Activated T-cell treated with anti-CD3 and anti-CD28 coated beads for 24 hours (primary cell): ENCODE measurements around the gene OXSM.

Experiments used
- DNase-seq: peaks from one replicate; pipeline ENCODE4 v3.0.0-alpha.2; 2020; ENCODE audit warnings: low read depth

Gene OXSM

GRCh38 chr3:25789596-25790556 is at the start of gene OXSM:
Gene OXSM, plus strand, starts transcription at chr3:25790090. Its CDS starts 931 bp downstream, at chr3:25791021.
- peak; percentile 92 for DNase-seq

- no peak for DNase-seq
Observed at GRCh38 chr3:25744470-25744869, 45.4 kb upstream of the OXSM start.

GRCh38 chr3:25747033-25747432 is 42.9 kb upstream of the OXSM start:
- DNase-seq, result no peak

GRCh38 chr3:25748189-25748588 is 41.7 kb upstream of the OXSM start:
- no peak for DNase-seq

GRCh38 chr3:25749031-25749581 is 40.8 kb upstream of the OXSM start:
- DNase-seq, result no peak

GRCh38 chr3:25751048-25751447 is 38.8 kb upstream of the OXSM start:
- no peak for DNase-seq

- no peak for DNase-seq
Observed at GRCh38 chr3:25751725-25752124, 38.2 kb upstream of the OXSM start.

- DNase-seq, result no peak
Observed at GRCh38 chr3:25768851-25769250, 21.0 kb upstream of the OXSM start.

GRCh38 chr3:25775936-25776335 is 14.0 kb upstream of the OXSM start:
- no peak for DNase-seq

- DNase-seq, result no peak
Observed at GRCh38 chr3:25780618-25781017, 9.3 kb upstream of the OXSM start.

GRCh38 chr3:25781145-25781757 is 8.6 kb upstream of the OXSM start:
- DNase-seq, result no peak

GRCh38 chr3:25781758-25782594 is 7.9 kb upstream of the OXSM start:
- DNase-seq, result no peak

GRCh38 chr3:25782636-25782937 is 7.3 kb upstream of the OXSM start:
- no peak for DNase-seq

- peak; percentile 80 for DNase-seq
Observed at GRCh38 chr3:25782938-25783660, 6.8 kb upstream of the OXSM start, which contains the start of gene NGLY1. Gene NGLY1, minus strand, starts transcription at chr3:25783443. Its CDS starts 53 bp downstream, at chr3:25783390.

- no peak for DNase-seq
Observed at GRCh38 chr3:25783661-25784512, 6.0 kb upstream of the OXSM start.

GRCh38 chr3:25784971-25785370 is 4.9 kb upstream of the OXSM start:
- no peak for DNase-seq

GRCh38 chr3:25785826-25786225 is 4.1 kb upstream of the OXSM start:
- no peak for DNase-seq

GRCh38 chr3:25787689-25788088 is 2.2 kb upstream of the OXSM start:
- no peak for DNase-seq

- DNase-seq, result no peak
Observed at GRCh38 chr3:25789209-25789595, 688 bp upstream of the OXSM start.

- no peak for DNase-seq
Observed at GRCh38 chr3:25801786-25802185, 11.9 kb downstream of the OXSM start.

GRCh38 chr3:25803833-25804232 is 13.9 kb downstream of the OXSM start:
- no peak for DNase-seq
